ENCODE measurements around the gene FBXW8. TPM values are rescaled to one million over a fixed set of nuclear protein-coding genes. Genes with fewer than 3 reads are reported as not detected.

FBXW8 gene
- total and polyA plus RNA-seq, 2 donors (not counting 3 experiments of a cell fraction or from before 2014, with no cell fraction given) = 15.4 TPM

DNA sequence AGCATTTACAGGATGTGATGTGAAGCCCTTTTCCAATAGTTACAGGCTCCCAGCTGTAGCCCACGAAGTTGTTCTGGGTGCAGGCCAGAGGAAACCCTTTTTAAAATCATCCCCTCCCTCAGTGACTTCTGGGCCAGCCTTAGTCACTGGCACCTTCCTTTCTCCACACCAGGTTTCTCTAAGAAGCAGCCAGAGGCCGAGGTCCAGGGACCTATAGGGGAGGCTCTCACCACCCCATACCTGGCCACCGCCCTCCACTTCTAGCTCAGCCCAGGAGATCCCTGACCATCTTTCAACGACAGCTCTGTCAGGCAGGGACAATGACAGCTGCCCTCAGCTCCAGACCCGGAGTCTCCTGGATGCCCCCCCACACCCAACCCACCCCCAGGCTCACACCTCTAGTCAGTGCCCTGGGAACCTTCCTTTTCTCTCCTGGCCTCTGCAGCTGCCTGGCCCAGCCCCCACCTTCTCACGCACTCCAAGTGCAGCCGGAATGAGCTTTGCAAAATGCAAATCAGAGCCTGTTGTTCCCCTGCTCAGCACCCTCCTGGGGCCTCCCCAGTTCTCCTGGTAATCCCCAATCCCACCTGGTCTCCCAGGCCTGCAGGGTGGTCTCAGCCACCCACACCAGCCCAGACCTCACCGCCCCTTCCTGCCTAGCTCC lies 141.8 kb downstream of the FBXW8 start:
- H3K27ac ChIP-seq (ENCODE audit: insufficient read depth, low read depth, low read length) = no peak overlapping the region
- no peaks in the 10 kb centered on the region for H3K79me2 ChIP-seq (ENCODE audit: control insufficient read depth, insufficient read depth, low read length)
- H3K9ac ChIP-seq (replicated peaks; ENCODE audit: extremely low read depth, insufficient read depth, low read length) = no peak overlapping the region
- ChIA-PET POLR2A (no interaction called here), CTCF (interaction anchor here (1.0 kb wide), 1 partner anchor 28 kb away, joined by 3 read pairs; no protein-coding TSS in a partner anchor)
- DNase-seq (ENCODE audit: low read depth, low spot score) = no peak
- no peak overlapping the region for H3K4me3 ChIP-seq (replicated peaks in 1 of 3; ENCODE audit: insufficient read depth in 1 of 3, low read depth in 1 of 3, low read length in 3 of 3)
- dilution Hi-C loops (cut with MboI; ENCODE audit: extremely low pct_ligation_motif_present, low sequenced_read_pairs) (no loop called here), intact Hi-C loops (cut with micrococcal nuclease) (no loop called here)
- H3K9me1 ChIP-seq (replicated peaks; ENCODE audit: control insufficient read depth, extremely low read depth, insufficient read depth, low read length) = no peaks in the 10 kb centered on the region
- H2AFZ ChIP-seq (ENCODE audit: low read depth, low read length) = no peak overlapping the region
- H3K4me2 ChIP-seq (ENCODE audit: insufficient read depth, low read length) = no peak overlapping the region
- H4K20me1 ChIP-seq (replicated peaks; ENCODE audit: control insufficient read depth, extremely low read depth, insufficient read depth, low read length) = no peaks in the 10 kb centered on the region
- peaks cover 6% of the 10 kb centered on the region for H3K4me1 ChIP-seq (ENCODE audit: control insufficient read depth, extremely low read depth, insufficient read depth, low read length)
- H3K27me3 ChIP-seq (ENCODE audit: control insufficient read depth in 2 of 2, insufficient read depth in 2 of 2, low read length in 2 of 2) = no peaks in the 10 kb centered on the region
- H3K9me3 ChIP-seq (replicated peaks; ENCODE audit: control insufficient read depth, insufficient read depth, low read length) = no peaks in the 10 kb centered on the region
- FAIRE-seq = no peak
- TF ChIP-seq, protein P1, sequence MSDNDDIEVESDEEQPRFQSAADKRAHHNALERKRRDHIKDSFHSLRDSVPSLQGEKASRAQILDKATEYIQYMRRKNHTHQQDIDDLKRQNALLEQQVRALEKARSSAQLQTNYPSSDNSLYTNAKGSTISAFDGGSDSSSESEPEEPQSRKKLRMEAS (IDR thresholded peaks at IDR 0.05; ENCODE audit: insufficient read depth, insufficient read length) = no peak
- no peak for TF ChIP-seq MYC (IDR thresholded peaks at IDR 0.05; ENCODE audit: low read depth, low read length)
- no peak for TF ChIP-seq EZH2 (IDR thresholded peaks at IDR 0.05; ENCODE audit: borderline replicate concordance, low read depth, low read length, severe bottlenecking)
- TF ChIP-seq, protein P2, sequence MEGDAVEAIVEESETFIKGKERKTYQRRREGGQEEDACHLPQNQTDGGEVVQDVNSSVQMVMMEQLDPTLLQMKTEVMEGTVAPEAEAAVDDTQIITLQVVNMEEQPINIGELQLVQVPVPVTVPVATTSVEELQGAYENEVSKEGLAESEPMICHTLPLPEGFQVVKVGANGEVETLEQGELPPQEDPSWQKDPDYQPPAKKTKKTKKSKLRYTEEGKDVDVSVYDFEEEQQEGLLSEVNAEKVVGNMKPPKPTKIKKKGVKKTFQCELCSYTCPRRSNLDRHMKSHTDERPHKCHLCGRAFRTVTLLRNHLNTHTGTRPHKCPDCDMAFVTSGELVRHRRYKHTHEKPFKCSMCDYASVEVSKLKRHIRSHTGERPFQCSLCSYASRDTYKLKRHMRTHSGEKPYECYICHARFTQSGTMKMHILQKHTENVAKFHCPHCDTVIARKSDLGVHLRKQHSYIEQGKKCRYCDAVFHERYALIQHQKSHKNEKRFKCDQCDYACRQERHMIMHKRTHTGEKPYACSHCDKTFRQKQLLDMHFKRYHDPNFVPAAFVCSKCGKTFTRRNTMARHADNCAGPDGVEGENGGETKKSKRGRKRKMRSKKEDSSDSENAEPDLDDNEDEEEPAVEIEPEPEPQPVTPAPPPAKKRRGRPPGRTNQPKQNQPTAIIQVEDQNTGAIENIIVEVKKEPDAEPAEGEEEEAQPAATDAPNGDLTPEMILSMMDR (IDR thresholded peaks at IDR 0.05; ENCODE audit: extremely low read depth in 1 of 2, insufficient read depth in 1 of 2, low read depth in 1 of 2, low read length in 2 of 2) = no peak
- no peak for TF ChIP-seq POLR2A (IDR thresholded peaks at IDR 0.05; ENCODE audit: low read depth, low read length)
- TF ChIP-seq JUN (IDR thresholded peaks at IDR 0.05; ENCODE audit: borderline replicate concordance, insufficient read depth, insufficient read length, low read depth) = no peak
- TF ChIP-seq GATA2 (IDR thresholded peaks at IDR 0.05; ENCODE audit: insufficient read depth, insufficient read length, low read depth, low read length) = no peak
- H3K36me3 ChIP-seq (ENCODE audit: control insufficient read depth in 2 of 2, extremely low read depth in 1 of 2, insufficient read depth in 2 of 2, low read length in 2 of 2) = no peaks in the 10 kb centered on the region
- BruUV-seq (replicated peaks) = no TSS peak

Measured in endothelial cell of umbilical vein (primary cell).